GM18861 (cell line): ENCODE measurements around the gene INSIG2.
A peak's percentile ranks its signal among the peaks of the same experiment; 100 is the strongest.
"Not testable (repeated sequence)": the region's sequence is repeated elsewhere in the genome, so short reads cannot be mapped to it uniquely, and the experiment has no call there.

Experiments
- ATAC-seq: cut with Tn5 transposase; IDR thresholded peaks from one replicate; pipeline ENCODE4 v1.9.1; 2021; ENCODE audit not compliant: unreplicated experiment

Gene INSIG2

GRCh38 chr2:118059919-118060478 lies 28.3 kb upstream of the INSIG2 start:
- ATAC-seq = no peak

- ATAC-seq = peak; percentile 83
Observed at GRCh38 chr2:118061135-118061955, 26.9 kb upstream of the INSIG2 start.

- ATAC-seq = no peak
Observed at GRCh38 chr2:118062048-118062447, 26.2 kb upstream of the INSIG2 start.

GRCh38 chr2:118062669-118063068 lies 25.6 kb upstream of the INSIG2 start:
- ATAC-seq = no peak

GRCh38 chr2:118065015-118065706 lies 23.1 kb upstream of the INSIG2 start:
- ATAC-seq = no peak

- ATAC-seq = no peak
Observed at GRCh38 chr2:118065921-118066511, 22.3 kb upstream of the INSIG2 start.

GRCh38 chr2:118077636-118078247 lies 10.5 kb upstream of the INSIG2 start:
- ATAC-seq = no peak

GRCh38 chr2:118078734-118079133 lies 9.5 kb upstream of the INSIG2 start:
- ATAC-seq = no peak

- ATAC-seq = no peak
Observed at GRCh38 chr2:118084491-118085089, 3.7 kb upstream of the INSIG2 start.

- no peak for ATAC-seq
Observed at GRCh38 chr2:118085173-118086023, 2.9 kb upstream of the INSIG2 start.

GRCh38 chr2:118086024-118086633 lies 2.1 kb upstream of the INSIG2 start:
- ATAC-seq = no peak

GRCh38 chr2:118089139-118089800 lies 999 bp downstream of the INSIG2 start:
- ATAC-seq = no peak

GRCh38 chr2:118090387-118091139 lies 2.3 kb downstream of the INSIG2 start:
- ATAC-seq = no peak

- ATAC-seq = no peak
Observed at GRCh38 chr2:118091140-118091478, 2.8 kb downstream of the INSIG2 start.

GRCh38 chr2:118091631-118092030 lies 3.4 kb downstream of the INSIG2 start:
- ATAC-seq = no peak

- ATAC-seq = not testable (repeated sequence)
Observed at GRCh38 chr2:118094102-118094501, 5.8 kb downstream of the INSIG2 start.

GRCh38 chr2:118094503-118094902 lies 6.2 kb downstream of the INSIG2 start:
- no peak for ATAC-seq

- ATAC-seq = no peak
Observed at GRCh38 chr2:118095610-118096009, 7.3 kb downstream of the INSIG2 start.
